ENCODE data around the gene PIN4.
"Not testable (repeated sequence)": the region's sequence is repeated elsewhere in the genome, so short reads cannot be mapped to it uniquely, and the experiment has no call there.

The PIN4 gene

DNA sequence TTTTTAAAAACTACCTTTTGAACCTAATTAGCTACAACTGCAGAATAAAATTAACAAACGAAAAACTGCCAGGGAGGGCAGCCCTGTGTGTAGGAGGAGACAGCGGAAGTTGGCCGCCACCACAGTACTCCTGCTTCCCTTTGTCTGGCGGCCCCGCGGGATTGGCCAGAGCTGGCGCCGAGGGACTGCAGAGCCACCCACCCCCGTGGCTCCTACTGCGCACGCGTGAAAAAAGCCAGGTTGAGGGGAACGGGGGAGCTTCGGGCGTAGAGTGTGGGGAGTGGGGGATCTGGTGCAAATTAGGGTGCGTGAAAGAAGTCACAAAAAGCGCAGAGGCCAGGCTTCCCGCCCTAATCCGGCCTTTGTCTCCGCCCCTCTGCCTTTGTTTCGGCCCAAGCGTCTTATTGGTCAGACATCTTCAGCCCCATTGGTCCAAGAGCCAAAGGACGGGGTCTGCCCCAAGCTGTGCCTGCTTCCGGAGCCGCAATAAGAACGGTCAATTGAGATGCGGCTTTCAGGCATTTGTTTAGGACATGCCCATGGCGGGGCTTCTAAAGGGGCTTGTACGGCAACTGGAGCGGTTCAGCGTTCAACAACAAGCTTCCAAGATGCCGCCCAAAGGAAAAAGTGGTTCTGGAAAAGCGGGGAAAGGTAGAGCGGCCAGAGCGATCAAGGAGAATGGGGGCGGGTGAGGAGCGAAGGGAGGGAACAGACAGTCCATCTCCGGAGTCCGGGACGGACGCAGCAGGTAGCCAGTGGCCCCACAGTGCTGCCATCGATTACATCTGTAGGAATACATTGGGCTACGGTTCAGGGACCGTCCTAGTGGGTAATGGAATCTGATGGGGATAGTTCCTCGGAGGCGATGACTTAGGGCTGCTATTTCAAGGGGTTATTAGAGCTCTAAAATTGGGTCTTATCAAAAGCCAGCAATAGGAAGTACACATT lies at the start of gene PIN4:
PIN4 (plus strand) TSS at position 580 of the 948 bp plus-strand sequence; CDS start at position 609, 29 bp downstream.
- DNase-seq: peak; percentile 76

GRCh38 chrX:72132456-72132855 lies 49.1 kb upstream of the PIN4 start:
- DNase-seq: no peak

GRCh38 chrX:72133851-72134546 lies 47.6 kb upstream of the PIN4 start:
- no peak for DNase-seq

GRCh38 chrX:72137846-72138495 lies 43.6 kb upstream of the PIN4 start:
- DNase-seq: no peak

- no peak for DNase-seq
Measured at GRCh38 chrX:72139538-72139937, 42.0 kb upstream of the PIN4 start.

GRCh38 chrX:72141372-72142004 lies 40.1 kb upstream of the PIN4 start:
- DNase-seq: no peak

DNA sequence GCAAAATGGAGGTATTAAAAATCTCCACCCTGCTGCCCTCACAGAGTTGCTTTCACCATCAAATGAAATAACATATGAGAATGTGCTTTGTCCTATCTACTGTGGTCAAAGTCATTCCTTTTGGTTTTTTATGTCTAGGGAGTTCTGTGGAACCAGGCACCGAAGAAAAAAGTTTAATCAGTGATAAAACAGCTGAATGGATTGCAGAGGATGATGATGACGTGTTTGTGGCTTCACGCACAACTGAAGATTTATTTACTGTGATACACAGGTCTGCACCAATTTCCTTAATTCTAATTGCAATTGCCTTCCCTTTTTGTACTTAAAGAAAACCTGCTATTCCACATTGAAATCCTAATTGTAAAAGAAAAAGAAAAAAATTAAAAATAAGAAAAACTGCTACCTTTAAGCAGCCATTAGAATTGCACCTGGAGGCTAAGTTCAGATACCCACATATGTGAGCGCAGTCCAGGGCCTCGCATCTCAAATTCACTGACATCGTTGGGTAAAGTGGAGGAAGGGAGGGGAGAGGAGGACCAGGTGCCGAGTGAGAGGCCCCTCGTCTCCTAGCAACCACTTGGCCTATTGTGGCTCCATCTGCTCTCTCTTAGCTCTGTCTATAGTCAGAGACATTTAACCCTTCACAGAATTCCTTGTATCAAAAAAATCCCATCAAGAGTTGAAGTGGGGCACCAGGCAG lies 39.3 kb upstream of the PIN4 start:
- no peak for DNase-seq

- no peak for DNase-seq
Measured at GRCh38 chrX:72142794-72143608, 38.6 kb upstream of the PIN4 start.

GRCh38 chrX:72143609-72143907 lies 38.0 kb upstream of the PIN4 start:
- no peak for DNase-seq

DNA sequence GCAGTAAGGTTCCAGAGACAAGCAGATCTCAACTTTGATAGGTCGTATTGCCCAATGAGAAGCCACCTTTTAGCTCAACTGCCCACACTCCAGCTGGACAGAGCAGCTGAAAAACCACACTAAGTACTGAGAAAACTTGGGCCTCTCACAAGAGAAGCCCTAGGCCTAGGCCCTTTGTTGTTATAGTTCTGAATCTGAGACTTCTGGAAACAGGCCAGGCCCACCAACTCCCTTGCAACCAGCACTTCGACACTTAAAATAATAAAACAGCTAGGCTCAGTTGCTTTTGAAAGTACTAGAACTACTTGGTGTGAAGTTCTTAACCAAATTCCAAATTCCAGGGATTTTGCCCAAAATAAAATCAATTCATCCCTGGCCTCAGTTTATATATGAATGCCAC lies 36.4 kb upstream of the PIN4 start:
- no peak for DNase-seq

GRCh38 chrX:72146527-72146926 lies 35.0 kb upstream of the PIN4 start:
- DNase-seq: no peak

GRCh38 chrX:72158773-72159172 lies 22.8 kb upstream of the PIN4 start:
- no peak for DNase-seq

DNA sequence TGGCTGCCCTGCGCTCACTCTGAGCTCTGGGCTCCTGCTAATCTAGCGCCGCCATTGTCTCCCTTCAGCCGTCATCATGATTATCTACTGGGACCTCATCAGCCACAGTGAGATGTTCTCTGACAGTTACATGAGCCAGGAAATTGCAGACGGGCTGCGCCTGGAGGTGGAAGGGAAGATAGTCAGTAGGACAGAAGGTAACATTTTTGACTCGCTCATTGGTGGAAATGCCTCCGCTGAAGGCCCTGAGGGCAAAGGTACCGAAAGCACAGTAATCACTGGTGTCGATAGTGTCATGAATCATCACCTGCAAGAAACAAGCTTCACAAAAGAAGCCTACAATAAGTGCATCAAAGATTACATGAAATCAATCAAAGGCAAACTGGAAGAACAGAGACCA lies 21.8 kb upstream of the PIN4 start:
- DNase-seq: no peak

GRCh38 chrX:72165551-72165950 lies 16.0 kb upstream of the PIN4 start:
- DNase-seq: no peak

GRCh38 chrX:72169008-72169728 lies 12.4 kb upstream of the PIN4 start:
- no peak for DNase-seq

- not testable (repeated sequence) for DNase-seq
Measured at GRCh38 chrX:72176289-72176688, 5.3 kb upstream of the PIN4 start.

- no peak for DNase-seq
Measured at GRCh38 chrX:72176981-72177380, 4.6 kb upstream of the PIN4 start.

DNA sequence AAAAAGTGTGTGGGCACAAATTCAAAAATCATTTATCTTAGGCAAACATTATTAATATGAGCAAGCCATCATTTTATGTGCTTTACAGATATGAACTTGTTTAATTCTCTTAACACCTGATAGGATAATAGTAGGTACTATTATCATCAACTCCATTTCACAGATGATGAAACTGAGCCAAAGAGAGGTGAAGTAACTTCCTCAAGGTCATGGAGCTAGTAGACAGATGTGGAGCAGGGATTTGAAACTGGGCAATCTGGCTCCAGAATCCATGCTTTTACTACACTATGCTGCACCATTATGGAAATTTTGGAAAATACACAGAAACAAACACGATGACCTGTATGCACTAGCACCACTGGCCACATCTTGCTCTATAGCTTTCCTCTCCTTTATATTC lies 1.0 kb upstream of the PIN4 start:
- no peak for DNase-seq

DNA sequence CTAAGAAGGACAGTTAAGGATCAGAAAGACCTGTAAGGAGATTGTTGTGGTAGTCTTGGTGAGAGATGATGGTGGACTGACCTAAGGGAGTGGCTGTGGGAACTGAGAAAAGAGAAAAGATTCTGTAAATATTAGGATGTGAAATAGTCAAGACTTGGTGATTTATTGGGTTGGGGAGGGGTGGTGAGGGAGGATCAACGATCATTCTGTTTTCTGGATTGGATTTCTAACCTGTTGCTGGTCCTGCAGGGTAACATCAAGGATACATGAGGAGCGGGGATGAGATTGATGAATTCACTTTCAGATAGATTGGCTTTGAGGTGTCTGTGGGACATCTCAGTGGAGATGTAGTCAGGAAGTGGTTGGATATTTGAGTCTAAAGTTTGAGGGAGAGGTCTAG lies 1.4 kb downstream of the PIN4 start:
- DNase-seq: no peak

- DNase-seq: no peak
Measured at GRCh38 chrX:72201836-72202536, 20.4 kb downstream of the PIN4 start.
